ENCODE data around the gene WNK1.

- TF ChIP-seq CTCF (optimal IDR thresholded peaks at IDR 0.05 in 1 of 3, IDR thresholded peaks at IDR 0.05 in 1 of 3, conservative IDR thresholded peaks at IDR 0.05 in 1 of 3; ENCODE audit: extremely low read depth in 1 of 3, insufficient read depth in 2 of 3, low read length in 3 of 3) (no peak), EZH2 (IDR thresholded peaks at IDR 0.05; ENCODE audit: low read length) (no peak)
These were observed 91.2 kb downstream of the WNK1 start for GRCh38 chr12:843609-844008.

Data from keratinocyte (primary cell).